HG03066 (cell line): ENCODE measurements around the gene LMF2.
"Not testable (repeated sequence)": the region's sequence is repeated elsewhere in the genome, so short reads cannot be mapped to it uniquely, and the experiment has no call there.

Experiments
- ATAC-seq: cut with Tn5 transposase; IDR thresholded peaks from one replicate; pipeline ENCODE4 v1.9.1; 2021; ENCODE audit warnings: low read depth; ENCODE audit not compliant: unreplicated experiment

LMF2 gene

DNA sequence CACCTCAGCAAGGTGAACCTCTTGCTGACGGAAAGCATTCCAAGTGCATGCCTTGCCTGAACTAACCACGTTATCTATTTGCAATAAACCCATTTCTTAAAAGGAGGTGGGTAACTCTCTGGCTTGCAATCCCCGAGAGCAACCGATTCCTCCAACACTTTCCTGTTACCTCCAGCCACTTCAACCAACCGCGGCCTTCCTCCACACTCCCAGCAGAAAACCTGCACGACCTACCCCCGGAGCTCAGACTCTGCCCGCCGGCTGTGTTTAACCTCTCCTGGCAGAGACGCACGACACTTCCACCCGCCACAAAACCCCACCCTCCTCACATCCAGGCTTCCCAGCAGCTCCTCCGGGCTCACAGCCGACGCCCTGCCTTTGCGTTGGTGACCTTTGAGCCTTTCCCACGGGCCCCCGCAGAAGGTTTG, 17.2 kb upstream of the LMF2 start:
- ATAC-seq: no peak

DNA sequence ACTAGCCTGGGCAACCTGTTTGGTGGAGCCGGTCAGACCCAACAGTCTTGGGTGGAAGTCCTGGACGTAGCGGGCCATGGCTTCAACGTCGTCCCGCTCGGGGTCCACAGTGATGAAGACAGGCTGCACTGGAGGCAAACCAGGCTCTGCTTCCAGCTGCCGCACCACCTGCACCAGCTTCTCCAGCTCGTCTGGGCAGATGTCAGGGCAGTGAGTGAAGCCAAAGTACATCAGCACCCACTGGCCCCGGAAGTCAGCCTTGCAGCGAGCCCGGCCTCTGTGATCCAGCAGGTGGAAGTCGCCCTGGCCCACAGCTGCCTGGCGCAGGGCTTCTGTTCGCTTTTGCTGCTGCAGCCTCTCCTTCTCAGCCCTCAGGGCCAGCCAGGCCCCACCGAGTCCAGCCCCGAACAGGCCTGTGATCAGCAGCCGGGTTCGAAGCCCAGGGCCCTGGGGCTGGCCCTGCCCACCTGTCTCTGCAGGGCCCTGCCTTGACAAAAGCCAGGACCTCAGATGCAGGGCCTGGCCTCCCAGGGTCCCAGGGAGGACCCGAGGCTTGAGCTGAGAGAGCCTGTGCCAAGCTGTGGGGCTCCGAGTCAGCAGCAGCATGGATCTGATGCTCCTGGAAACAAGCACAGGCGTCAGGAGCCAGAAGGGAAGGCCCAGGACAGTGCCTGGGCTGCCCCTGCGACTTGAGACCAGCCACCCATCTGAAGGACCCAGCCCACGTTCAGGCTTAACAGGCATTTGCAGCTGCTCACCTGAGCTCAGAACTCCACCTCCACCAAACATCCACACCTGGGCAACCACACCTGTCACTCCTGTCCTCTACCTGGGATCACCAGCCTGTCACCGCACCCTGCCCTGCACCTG, 16.5 kb upstream of the LMF2 start:
- no peak for ATAC-seq

DNA sequence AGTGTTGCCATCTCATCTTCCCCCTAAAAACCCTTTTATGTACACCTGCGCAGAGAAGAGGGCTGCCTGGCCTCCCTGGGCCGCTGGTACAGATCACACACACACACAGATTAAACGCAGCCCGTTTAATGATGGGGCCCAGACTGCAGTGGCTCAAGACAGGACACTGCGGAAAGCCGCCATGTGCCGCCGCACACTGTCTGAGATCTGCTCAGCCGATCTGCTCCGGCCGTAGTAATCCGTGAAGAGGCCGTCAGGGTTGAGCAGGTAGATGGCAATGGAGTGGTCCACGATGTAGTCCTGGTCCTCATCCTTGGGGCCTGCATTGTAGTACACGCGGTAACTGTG, 15.9 kb upstream of the LMF2 start:
- ATAC-seq: no peak

DNA sequence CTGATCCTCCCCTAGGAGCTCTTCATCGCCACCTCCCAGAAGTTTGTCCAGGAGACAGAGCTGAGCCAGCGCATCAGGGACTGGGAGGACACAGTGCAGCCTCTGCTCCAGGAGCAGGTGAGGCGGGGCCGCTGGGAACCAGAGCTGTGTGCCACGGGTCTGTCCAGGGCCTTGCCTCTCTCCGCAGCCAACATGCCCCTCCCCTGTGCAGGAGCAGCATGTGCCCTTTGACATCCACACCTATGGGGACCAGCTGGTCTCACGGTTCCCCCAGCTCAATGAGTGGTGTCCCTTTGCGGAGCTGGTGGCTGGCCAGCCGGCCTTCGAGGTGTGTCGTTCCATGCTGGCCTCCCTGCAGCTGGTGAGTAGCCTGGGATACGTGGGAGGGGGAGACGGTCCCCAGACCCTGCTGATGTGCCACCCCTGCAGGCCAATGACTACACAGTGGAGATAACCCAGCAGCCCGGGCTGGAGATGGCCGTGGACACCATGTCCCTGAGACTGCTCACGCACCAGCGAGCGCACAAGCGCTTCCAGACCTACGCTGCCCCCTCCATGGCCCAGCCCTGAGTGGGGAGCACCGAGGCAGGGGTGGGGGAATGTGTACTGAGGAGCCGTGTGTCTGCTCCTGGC, 15.4 kb upstream of the LMF2 start:
- ATAC-seq: no peak

DNA sequence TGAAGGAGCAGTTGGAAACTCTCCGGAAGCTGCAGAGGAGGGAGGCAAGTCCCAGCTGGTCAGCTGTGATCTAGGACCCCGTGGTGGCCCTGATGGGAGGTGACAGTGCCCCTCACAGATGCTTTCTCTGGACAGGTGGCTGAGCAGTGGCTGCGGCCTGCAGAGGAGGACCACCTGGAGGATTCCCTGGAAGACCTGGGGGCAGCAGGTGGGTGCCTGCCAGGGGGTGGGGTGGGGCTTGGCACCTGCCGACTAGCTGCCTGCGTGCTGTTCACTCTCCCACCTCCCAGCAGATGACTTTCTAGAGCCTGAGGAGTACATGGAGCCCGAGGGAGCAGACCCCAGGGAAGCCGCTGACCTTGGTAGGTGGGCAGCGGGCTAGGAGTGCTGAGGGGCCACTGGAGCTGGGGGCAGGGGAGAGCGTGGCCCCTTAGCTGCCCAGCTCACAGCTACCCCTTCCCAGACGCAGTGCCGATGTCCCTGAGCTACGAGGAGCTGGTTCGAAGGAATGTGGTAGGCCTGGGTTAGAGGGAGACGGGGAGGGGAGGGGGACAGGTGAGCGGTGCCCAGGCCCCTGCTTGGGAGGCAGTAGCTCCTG, 14.8 kb upstream of the LMF2 start:
- ATAC-seq: no peak

DNA sequence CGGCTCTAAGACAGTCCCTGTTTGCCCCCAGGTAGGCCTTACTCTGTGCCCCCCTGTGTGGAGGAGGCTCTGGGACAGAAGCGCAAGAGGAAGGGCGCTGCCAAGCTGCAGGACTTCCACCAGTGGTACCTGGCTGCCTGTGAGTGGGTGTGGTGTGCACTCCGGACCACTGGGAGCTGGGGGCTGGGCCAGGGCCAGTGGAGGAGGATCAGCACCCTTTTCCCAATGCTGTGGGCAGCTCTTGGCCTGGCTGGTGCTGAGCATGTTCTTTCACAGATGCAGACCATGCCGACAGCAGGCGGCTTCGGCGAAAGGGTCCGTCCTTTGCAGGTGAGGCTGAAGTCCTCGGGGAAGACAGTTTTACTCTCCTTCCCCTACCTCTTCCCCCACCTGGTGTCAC, 14.2 kb upstream of the LMF2 start:
- no peak for ATAC-seq

DNA sequence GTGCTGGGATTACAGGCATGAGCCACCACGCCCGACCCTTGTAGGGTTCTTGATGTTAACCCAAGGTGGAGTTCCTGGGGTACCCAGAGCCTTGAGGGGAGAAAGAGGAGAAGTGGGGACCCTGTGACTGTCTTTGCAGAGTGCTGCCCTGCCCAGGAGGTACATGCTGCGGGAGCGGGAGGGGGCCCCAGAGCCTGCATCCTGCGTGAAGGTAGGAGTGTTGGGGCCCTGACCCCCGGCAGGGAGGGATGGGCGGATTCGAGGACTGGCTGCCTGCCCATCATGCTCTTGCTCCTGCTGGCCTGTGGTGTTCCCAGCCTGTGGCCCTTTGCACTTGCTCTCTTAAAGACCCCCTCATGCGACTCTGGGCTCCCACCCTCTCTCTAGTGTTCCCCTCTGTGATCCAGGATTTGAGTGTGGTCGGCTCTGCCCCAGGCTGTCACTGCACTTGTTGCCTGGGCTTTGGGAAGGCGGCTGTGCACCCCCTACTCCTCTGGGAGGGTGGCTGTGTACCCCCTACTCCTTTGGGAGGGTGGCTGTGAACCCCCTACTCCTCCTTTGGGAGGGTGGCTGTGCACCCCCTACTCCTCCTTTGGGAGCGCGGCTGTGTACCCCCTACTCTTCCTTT, 13.4 kb upstream of the LMF2 start:
- ATAC-seq: no peak

DNA sequence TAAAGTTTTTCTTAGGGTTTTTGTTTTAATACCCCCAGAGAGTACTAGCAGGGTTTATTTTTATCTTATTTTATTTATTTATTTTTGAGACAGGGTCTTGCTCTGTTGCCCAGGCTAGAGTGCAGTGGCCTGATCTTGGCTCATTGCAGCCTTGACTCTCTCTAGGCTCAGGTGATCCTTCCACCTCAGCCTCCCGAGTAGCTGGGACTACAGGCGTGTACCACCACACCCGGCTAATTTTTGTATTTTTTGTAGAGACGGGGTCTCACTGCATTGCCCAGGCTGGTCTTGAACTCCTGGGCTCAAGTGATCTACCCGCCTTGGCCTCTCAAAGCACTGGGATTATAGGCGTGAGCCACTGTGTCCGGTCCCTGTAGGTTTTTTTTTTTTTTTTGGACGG, 12.7 kb upstream of the LMF2 start:
- not testable (repeated sequence) for ATAC-seq

DNA sequence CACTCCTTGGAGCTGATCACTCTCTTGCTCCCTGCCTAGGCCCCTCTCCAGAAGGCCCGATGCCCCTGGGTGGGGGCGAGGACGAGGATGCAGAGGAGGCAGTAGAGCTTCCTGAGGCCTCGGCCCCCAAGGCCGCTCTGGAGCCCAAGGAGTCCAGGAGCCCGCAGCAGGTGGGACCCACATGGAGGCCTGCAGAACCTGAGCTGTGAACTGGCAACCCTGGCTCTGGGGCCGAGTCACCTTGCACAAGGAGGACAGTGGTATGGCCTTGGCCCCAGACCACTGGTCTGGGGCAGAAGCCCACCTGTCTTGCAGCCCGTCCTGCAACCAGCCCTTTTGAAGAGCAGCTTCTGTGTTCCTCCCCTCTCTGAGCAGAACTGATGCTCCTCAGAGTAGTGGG, 11.6 kb upstream of the LMF2 start:
- no peak for ATAC-seq

DNA sequence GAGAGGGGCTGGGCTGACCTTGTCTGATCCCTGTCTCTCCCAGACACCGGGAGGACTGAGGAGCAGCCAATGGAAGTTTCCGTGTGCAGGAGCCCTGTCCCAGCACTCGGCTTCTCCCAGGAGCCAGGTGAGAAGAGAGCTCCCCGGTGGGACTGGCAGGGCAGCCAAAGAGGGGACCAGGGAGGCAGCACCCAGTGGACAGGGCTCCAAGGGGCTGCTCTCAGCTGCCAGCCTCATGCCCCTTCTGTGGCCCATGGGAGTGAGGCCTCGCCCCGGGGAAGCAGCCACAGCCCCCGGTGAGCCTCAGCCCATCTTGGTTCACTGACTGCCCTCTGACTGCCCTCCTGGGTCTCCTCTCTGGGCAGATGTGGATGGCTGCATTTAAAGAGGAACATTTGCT, 11.1 kb upstream of the LMF2 start:
- no peak for ATAC-seq

DNA sequence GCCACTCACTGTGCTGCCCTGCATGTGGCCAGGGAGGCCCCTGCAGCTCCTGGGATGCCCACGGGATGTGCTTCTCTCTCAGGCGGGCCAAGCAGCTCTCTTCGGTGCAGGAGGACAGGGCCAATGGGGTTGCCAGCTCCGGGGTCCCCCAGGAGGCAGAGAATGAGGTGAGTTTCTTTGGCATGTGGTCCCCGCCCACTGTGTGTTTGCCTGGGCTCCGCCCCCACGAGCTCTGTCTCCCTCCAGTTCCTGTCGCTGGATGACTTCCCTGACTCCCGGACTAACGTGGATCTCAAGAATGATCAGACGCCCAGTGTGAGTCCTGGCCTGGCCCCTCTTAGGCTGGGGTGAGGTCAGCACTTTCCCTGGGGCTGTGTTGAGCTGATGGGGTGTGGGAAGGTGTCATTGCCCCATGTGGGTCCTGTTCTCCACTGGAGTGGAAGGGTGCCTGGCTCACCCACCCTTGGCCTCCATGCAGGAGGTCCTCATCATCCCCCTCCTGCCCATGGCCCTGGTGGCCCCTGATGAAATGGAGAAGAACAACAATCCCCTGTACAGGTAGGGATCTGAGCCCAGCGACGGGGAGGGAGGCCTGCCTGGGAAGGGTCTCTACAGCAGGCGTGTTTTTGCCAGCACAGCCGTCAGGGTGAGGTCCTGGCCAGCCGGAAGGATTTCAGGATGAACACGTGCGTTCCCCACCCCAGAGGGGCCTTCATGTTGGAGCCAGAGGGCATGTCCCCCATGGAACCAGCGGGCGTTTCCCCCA, 10.2 kb upstream of the LMF2 start:
- ATAC-seq: no peak

DNA sequence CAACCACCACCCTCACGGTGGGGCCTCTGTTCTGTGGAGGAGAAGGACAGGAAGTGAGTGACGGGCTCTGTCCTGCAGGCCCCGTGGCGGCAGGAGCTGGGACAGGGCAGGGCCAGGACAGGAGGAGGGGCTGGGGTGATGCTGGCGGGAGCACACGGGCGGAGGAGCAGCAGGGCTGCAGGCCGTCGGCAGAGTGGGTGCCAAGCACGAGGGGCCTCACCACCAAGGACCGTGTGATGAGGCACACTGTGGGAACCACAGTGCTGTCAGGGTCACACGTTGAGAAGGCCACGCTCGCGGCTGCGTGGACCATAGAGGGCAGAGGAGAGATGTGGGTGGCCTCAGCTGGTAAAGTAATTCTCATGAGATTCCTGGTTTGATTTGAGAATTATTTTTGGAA, 9.4 kb upstream of the LMF2 start:
- ATAC-seq: no peak

DNA sequence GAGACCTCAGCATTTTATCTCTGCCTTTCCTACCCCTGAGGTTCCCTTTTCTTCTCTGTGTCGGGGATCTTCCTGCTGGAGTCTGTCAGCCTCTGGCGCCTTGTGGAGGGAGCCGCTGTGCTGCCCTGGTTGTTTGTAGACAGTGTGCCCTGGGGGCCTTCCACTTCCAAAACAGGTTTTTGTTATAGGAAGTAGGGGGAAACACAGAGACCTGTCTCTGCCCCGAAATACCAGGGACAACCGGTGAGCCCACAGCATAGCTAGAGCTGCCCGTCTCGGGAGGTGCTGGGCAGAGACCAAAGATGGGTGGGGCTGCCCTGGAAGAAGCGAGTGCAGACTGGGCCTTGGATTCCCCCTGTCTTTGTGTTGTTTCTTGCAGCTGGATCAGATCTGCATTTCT, 8.6 kb upstream of the LMF2 start:
- no peak for ATAC-seq

DNA sequence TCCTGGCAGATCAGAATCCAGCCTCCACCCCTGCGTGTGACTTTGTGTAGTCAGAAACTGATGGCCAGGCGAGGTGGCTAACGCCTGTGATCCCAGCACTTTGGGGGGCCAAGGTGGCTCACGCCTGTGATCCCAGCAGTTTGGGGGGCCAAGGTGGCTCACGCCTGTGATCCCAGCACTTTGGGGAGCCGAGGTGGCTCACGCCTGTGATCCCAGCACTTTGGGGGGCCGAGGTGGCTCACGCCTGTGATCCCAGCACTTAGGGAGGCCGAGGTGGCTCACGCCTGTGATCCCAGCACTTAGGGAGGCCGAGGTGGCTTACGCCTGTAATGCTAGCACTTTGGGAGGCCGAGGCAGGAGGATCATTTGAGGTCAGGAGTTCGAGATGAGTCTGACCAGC, 5.7 kb upstream of the LMF2 start:
- ATAC-seq: no peak

DNA sequence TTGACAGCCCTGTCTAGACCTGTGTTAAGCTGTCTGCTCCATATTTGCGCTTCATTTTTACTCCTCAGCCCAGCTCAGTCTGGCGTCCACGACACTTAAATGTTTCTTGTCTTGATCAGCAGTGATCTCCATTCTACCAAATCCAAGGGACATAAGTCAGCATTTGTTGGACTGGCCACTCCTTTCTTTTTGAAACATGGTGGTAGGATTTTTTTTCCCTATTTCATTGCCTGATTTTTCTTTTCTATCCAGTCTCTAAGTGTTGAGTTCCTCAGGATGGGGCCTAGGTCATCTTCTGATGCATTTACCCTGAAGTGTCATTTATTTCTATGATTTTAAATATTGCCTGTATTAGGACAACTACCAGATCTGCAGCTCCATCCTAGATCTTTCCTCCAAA, 1.4 kb upstream of the LMF2 start:
- ATAC-seq: no peak

DNA sequence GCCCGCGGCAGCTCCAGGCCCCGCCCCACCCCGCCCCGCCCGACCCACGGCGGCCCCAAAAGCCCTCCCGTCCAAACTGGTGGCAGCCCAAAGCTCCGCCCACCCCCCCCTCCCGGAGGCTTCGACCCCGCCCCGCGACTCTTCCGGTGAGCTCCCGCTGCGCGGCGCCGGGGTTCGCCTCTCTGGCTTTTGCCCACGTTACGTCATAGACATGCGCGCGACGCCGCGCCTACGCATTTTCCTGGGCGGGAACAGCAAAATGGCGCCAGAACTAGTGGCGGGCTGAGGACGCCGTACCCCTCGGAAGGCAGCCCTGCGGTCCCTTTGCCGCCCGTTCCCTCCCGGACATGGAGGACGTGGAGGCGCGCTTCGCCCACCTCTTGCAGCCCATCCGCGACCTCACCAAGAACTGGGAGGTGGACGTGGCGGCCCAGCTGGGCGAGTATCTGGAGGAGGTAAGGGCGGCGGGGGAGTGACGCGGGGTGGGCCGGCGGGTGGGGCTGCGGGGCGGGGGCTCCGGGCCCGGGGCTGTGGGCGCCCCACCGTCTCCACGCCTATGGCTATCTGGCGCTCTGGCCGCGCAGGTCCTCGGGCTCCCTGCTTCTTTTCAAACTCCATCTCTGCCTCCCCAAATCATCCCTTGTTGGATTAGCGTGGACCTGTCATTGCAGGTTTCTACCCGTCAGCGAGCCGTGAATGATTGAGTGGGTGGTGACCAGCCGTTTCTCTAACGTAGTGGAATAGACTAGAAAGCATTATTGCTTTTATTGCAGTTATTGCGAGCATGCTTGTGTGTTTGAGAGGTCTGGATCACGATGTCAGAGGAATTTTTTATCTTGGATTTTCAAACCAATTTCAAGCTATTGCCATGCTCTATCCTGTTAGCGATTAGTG, 736 bp upstream of the LMF2 start, which contains the start of gene NCAPH2:
NCAPH2 (plus strand) TSS at position 234 of the 894 bp plus-strand sequence; CDS start at position 348, 114 bp downstream.
- peak; percentile 64 for ATAC-seq

DNA sequence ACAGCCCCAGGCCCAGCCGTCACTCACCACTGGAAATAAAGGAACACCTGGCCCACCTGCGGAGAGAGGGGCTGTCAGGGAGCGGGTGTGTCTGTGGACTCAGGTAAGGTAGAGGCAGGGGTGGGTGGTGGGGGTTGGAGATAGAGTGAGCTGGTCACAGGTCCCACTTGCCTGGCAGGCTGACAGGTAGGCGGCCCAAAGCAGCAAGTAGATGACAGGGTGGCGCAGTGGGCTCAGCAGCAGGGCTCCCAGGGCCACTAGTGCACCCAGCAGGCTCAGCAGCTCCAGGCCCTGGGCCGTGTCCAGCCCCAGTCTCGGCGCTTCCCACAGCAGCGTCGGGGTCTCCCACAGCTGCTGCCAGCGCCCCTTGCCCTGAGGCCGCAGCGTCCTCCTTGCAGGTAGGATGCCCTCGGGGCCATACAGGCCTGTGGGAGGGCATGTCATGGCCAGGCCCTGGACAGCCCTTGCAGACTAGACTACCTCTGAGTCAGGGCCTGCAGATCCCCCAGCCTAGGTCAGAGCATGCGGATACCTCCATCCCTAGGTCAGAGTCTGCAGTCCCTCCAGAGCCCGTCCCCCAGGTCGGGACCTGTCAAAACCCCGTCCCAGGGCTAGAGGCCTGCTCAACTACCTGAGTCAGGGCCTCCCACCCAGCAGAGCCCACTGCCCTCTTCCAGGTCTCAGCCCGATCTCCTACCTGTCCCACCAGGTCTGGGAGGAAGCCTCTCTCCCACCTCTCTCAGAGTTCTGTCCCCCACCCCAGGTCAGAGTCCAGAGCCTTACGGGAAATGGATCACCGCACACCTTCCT, 686 bp downstream of the LMF2 start:
- ATAC-seq: no peak

DNA sequence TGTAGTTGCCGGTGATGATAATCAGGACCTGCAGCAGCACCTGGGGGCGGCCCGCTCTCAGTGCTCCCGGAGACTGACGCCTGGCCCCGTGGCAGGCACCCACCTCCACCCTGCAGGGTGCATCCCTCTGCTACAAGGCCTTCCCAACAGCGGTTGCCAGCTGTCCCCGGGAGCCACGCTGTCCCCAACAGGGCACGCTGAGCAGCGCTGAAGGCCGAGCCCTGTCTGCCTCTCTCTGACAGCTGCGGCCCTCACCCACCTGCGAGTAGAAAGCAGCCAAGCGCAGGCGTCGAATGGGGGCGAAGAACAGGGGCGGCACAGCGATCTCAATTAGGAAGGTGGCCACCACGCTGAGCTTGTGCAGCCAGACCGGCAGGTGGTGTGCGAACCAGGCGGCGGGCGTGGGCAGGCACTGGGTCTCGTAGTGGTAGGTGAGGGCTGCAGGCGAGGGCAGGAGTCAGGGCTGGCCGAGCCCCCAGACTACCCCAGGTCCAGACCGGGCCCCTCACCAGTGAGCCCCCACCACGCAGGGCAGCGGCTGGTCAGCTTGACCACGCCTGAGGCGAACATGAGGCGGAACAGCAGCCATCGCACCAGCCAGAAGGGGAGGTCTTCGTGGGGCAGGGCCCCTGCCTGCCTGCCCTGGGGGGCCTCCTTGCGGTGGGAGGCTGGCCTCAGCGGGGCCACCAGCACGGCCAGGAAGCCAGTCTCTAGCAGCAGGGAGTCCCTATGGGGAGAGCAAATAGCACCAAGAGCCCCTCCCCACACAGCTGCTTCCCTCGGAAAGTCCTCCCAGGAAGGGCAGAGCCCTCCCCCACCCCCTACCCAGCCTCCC, 1.5 kb downstream of the LMF2 start:
- ATAC-seq: no peak
